Measurements from ENCODE around the gene GFER. TPM values are rescaled to one million over a fixed set of nuclear protein-coding genes. Genes with fewer than 3 reads are reported as not detected.

The GFER gene
- total RNA-seq, 4 donors from 2014 or later: 13.4 to 20.2 (median 18.1) TPM

GRCh38 chr16:1940273-1941161 is 43.5 kb upstream of the GFER start:
- Histone ChIP-seq H3K4me1 (peaks cover 0 to 20% (median 10%) of the 10 kb centered on the region in 4 donors), H3K27me3 (no peaks in the 10 kb centered on the region), H3K9me3 (no peaks in the 10 kb centered on the region), H3K36me3 (peaks cover 0 to 47% (median 9%) of the 10 kb centered on the region in 3 donors), H3K27ac (peak overlapping the region in 1 of 4 donors; percentile 12), H3K4me3 (no peak overlapping the region)
- DNase-seq (ENCODE audit: low spot score in 2 of 2): no peak
- no peak for TF ChIP-seq POLR2A (IDR thresholded peaks at IDR 0.05)
- no peak for TF ChIP-seq CTCF (IDR thresholded peaks at IDR 0.05)
- TF ChIP-seq EP300 (IDR thresholded peaks at IDR 0.05): no peak
- WGBS, 2 donors: 89 to 90% methylated on average over 12 to 23 of the region's 23 CpGs

GRCh38 chr16:1941162-1942046 is 42.6 kb upstream of the GFER start:
- Histone ChIP-seq H3K4me3 (peak overlapping the region in 1 of 4 donors; percentile 62), H3K27me3 (no peaks in the 10 kb centered on the region), H3K27ac (peak overlapping the region in 3 of 4 donors; percentile 79 to 91 (median 84)), H3K36me3 (peaks cover 0 to 47% (median 9%) of the 10 kb centered on the region in 3 donors), H3K4me1 (peaks cover 0 to 20% (median 10%) of the 10 kb centered on the region in 4 donors), H3K9me3 (no peaks in the 10 kb centered on the region)
- WGBS, 2 donors: 84 to 85% methylated on average over 30 of the region's 30 CpGs
- TF ChIP-seq CTCF (IDR thresholded peaks at IDR 0.05): no peak
- no peak for TF ChIP-seq EP300 (IDR thresholded peaks at IDR 0.05)
- TF ChIP-seq POLR2A (IDR thresholded peaks at IDR 0.05): no peak
- no peak for DNase-seq (ENCODE audit: low spot score in 2 of 2)

GRCh38 chr16:1942047-1942809 is 41.8 kb upstream of the GFER start:
- no peaks in the 10 kb centered on the region for H3K27me3 ChIP-seq
- peak overlapping the region; percentile 62 to 92 (median 74) for H3K4me3 ChIP-seq
- 10% methylated on average over 14 to 16 of the region's 17 CpGs for WGBS, 2 donors
- H3K36me3 ChIP-seq: peaks cover 0 to 42% (median 9%) of the 10 kb centered on the region in 3 donors
- no peak for TF ChIP-seq EP300 (IDR thresholded peaks at IDR 0.05)
- TF ChIP-seq POLR2A (IDR thresholded peaks at IDR 0.05): no peak
- no peak for TF ChIP-seq CTCF (IDR thresholded peaks at IDR 0.05)
- no peak for DNase-seq (ENCODE audit: low spot score in 2 of 2)
- peaks cover 0 to 20% (median 10%) of the 10 kb centered on the region in 4 donors for H3K4me1 ChIP-seq
- peak overlapping the region in 3 of 4 donors; percentile 79 to 91 (median 84) for H3K27ac ChIP-seq
- H3K9me3 ChIP-seq: no peaks in the 10 kb centered on the region

GRCh38 chr16:1942810-1943726 is 40.9 kb upstream of the GFER start, which contains the start of gene MSRB1:
Gene MSRB1, minus strand, starts transcription at chr16:1943199. Its CDS starts 43 bp downstream, at chr16:1943156.
- Histone ChIP-seq H3K27ac (peak within 1 kb of the TSS; percentile 56 to 91 (median 82)), H3K4me1 (peaks cover 0 to 20% (median 10%) of the 10 kb centered on the region in 4 donors), H3K36me3 (peaks cover 0 to 34% (median 9%) of the 10 kb centered on the region in 3 donors), H3K27me3 (no peaks in the 10 kb centered on the region), H3K9me3 (no peaks in the 10 kb centered on the region), H3K4me3 (peak within 1 kb of the TSS; percentile 62 to 92 (median 74))
- TF ChIP-seq POLR2A (IDR thresholded peaks at IDR 0.05) (peak; percentile 62 to 87), EP300 (IDR thresholded peaks at IDR 0.05) (peak; percentile 85 to 92), CTCF (IDR thresholded peaks at IDR 0.05) (peak in 1 of 5 experiments; percentile 7)
- 2 to 3% methylated on average over 37 to 54 of the region's 77 CpGs for WGBS, 2 donors
- peak; percentile 100 for DNase-seq (ENCODE audit: low spot score in 2 of 2)

Measured in tibial nerve (tissue), 4 donors.